RWPE2 (cell line): ENCODE data around the gene HNRNPAB.
"Not testable (repeated sequence)": the region's sequence is repeated elsewhere in the genome, so short reads cannot be mapped to it uniquely, and the experiment has no call there.

Experiments used
- ATAC-seq: fragments of 200-7000 bp; cut with Tn5 transposase; 3 replicates; pipeline ENCODE4 v1.9.1; 2021; ENCODE audit warnings: low read depth
- DNase-seq: peaks from one replicate; pipeline ENCODE4 v3.0.0-alpha.2; 2020; ENCODE audit warnings: low spot score
- H3K27ac ChIP-seq: fragments of 450-650 bp; 2 replicates; pipeline ENCODE4 v1.5.1; 2017; ENCODE audit warnings: mild to moderate bottlenecking; ENCODE audit not compliant: poor library complexity, severe bottlenecking
- H3K27me3 ChIP-seq: fragments of 250-450 bp; sonication (Bioruptor Pico); 2 replicates; pipeline ENCODE4 v1.5.1; 2021; ENCODE audit warnings: mild to moderate bottlenecking, moderate library complexity; ENCODE audit not compliant: insufficient read depth, poor library complexity, severe bottlenecking
- H3K36me3 ChIP-seq: fragments of 250-450 bp; sonication (Bioruptor Pico); 2 replicates; pipeline ENCODE4 v1.5.1; 2020; ENCODE audit warnings: low read depth, mild to moderate bottlenecking, moderate library complexity
- H3K4me1 ChIP-seq: fragments of 250-450 bp; sonication (Bioruptor Pico); 2 replicates; pipeline ENCODE4 v1.5.1; 2021; ENCODE audit warnings: mild to moderate bottlenecking, moderate library complexity; ENCODE audit not compliant: insufficient read depth, poor library complexity, severe bottlenecking
- H3K4me3 ChIP-seq: fragments of 250-450 bp; sonication (Bioruptor Pico); 2 replicates; pipeline ENCODE4 v1.5.1; 2021; ENCODE audit warnings: mild to moderate bottlenecking, moderate library complexity; ENCODE audit not compliant: severe bottlenecking
- H3K9me3 ChIP-seq: fragments of 250-450 bp; sonication (Bioruptor Pico); 2 replicates; pipeline ENCODE4 v1.5.1; 2021; ENCODE audit warnings: mild to moderate bottlenecking, moderate library complexity; ENCODE audit not compliant: severe bottlenecking
- CTCF ChIP-seq: fragments of 450-650 bp; IDR thresholded peaks from one replicate; pipeline ENCODE4 v1.5.1; 2017; ENCODE audit warnings: mild to moderate bottlenecking, moderate library complexity; ENCODE audit not compliant: poor library complexity, severe bottlenecking

Gene HNRNPAB

DNA sequence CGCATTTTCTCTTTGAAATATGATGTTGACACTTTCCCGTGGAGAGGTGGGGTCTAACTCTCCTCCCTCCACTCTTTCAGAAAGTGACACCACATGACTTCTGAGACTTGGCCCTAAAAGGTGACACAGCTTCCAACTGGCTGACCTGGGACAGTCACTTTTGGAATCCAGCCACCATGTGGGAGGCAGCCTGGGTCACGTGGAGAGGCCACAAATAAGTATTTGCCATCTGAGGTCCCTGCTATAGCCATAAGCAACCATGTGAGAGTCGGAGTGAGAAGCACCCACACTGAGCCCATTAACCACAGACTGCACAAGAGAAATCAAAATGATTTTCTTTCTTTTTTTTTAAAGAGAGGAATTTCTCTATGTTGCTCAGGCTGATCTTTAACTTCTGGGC is 32.3 kb downstream of the HNRNPAB start:
- H3K4me3 ChIP-seq: no peak overlapping the region
- no peak overlapping the region for H3K27ac ChIP-seq
- no peak for TF ChIP-seq CTCF
- no peaks in the 10 kb centered on the region for H3K36me3 ChIP-seq
- peaks cover 13% of the 10 kb centered on the region for H3K4me1 ChIP-seq
- no peak for ATAC-seq
- H3K9me3 ChIP-seq: no peaks in the 10 kb centered on the region
- DNase-seq: no peak
- no peaks in the 10 kb centered on the region for H3K27me3 ChIP-seq

DNA sequence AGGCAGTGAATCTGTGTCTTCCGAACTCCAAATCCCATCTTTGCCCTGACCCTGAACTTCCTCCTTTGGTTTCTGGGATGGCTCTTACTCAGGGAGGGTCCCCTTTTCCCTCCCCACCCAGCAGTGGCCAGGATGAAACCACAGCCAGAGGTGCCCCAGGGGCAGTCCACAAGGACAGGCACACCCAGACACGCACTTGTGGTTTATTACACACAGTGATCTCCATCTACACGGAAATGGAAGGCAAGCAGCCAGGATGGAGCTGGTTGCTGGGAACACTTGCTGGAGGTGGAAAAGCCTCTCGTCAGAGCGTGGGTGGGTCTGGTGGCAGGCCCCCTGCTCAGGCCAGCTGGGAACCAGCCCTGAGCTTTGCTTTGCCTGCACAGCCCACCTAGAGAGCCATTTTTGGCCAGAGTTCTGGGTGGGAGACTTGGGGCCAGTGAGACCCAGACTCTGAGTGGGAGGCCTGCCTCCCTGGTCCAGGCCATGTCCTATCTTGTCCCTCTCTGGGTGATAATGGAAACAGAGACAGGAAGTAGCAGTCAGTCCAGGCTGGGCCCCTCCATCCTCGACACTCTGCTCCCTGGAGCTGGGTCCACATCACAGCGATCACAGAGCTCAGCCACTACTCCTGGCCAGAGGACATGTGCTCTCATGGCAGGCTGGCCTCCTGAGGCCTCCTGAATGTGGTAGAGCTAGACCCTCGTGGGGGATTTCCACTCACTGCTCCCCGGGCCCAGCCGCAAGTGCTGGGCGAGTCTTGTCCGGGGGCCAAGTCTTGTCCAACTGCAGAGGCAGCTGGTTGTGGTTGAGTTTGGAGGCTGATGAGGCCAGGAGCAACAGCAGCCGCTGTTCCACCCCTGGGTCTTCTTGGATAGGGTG is 33.3 kb downstream of the HNRNPAB start:
- H3K36me3 ChIP-seq: no peaks in the 10 kb centered on the region
- no peaks in the 10 kb centered on the region for H3K27me3 ChIP-seq
- DNase-seq (no peak), ATAC-seq (0 out of 3 replicates have a peak, but pooled peaks have one; percentile 10)
- H3K4me3 ChIP-seq: no peak overlapping the region
- peaks cover 13% of the 10 kb centered on the region for H3K4me1 ChIP-seq
- H3K27ac ChIP-seq: no peak overlapping the region
- no peak for TF ChIP-seq CTCF
- H3K9me3 ChIP-seq: no peaks in the 10 kb centered on the region

DNA sequence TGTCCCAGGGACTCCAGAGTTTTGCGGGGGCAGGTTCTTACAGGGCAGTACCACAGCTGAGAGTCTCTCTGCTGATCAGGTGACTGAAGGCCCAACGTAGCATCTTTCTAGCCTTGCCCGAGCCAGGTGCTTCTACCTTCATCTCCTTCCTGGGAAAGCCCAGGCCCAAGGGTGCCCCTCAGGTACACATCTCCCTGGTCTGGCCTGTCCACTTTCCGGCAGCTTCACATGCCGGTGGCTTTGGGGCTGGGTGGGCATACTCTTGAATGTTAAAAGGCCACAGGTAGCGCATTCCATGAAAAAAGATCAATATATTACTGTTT is 33.9 kb downstream of the HNRNPAB start:
- ATAC-seq (no peak), DNase-seq (no peak)
- Histone ChIP-seq H3K4me1 (peaks cover 13% of the 10 kb centered on the region), H3K4me3 (no peak overlapping the region), H3K36me3 (no peaks in the 10 kb centered on the region), H3K9me3 (no peaks in the 10 kb centered on the region), H3K27ac (no peak overlapping the region), H3K27me3 (no peaks in the 10 kb centered on the region)
- no peak for TF ChIP-seq CTCF

GRCh38 chr5:178238711-178239592 is 34.6 kb downstream of the HNRNPAB start:
- DNase-seq: no peak
- Histone ChIP-seq H3K27ac (no peak overlapping the region), H3K27me3 (no peaks in the 10 kb centered on the region), H3K9me3 (no peaks in the 10 kb centered on the region), H3K36me3 (no peaks in the 10 kb centered on the region), H3K4me1 (peaks cover 13% of the 10 kb centered on the region), H3K4me3 (no peak overlapping the region)
- no peak for ATAC-seq
- TF ChIP-seq CTCF: no peak

- not testable (repeated sequence) for H3K4me3 ChIP-seq, H3K27me3 ChIP-seq, H3K27ac ChIP-seq, H3K9me3 ChIP-seq, H3K36me3 ChIP-seq, DNase-seq, ATAC-seq
- H3K4me1 ChIP-seq: peaks cover 17% of the 10 kb centered on the region
Measured at GRCh38 chr5:178239626-178240301, 35.4 kb downstream of the HNRNPAB start.
